ENCODE measurements around the gene RUNX3.

The RUNX3 gene

DNA sequence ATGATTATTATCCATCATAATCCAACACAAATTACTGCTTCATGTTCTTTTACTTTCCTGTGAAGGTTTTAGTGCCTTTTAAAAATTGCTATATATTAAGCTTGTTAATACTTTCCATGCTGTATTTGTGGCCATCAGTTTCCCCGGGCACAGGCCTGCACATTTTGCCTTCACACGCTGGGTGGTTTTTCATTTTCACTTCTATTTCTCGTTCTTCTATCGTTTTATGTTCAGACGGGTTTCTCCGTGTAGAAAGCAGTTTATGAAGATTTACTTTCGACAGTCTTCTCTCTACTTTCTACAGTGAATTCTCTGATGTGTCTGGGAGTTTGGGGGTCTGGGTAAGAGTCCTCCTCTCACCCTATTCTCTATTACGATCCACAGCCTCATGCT, 9.5 kb downstream of the RUNX3 start:
- no peak for DNase-seq
- H4K12ac ChIP-seq (ENCODE audit: low read depth, low read length) = no peak overlapping the region
- H3K9ac ChIP-seq (ENCODE audit: low read length) = no peak overlapping the region
- H2BK120ac ChIP-seq (ENCODE audit: insufficient read depth, low read length, poor library complexity) = no peak overlapping the region
- no peak overlapping the region for H3K18ac ChIP-seq (ENCODE audit: low read length)
- H3K79me1 ChIP-seq (ENCODE audit: low read length) = no peaks in the 10 kb centered on the region
- WGBS (ENCODE audit: extremely low coverage, insufficient coverage, insufficient read length) = no CpG with 5 or more reads among the region's 8 CpGs
- H3K27me3 ChIP-seq (ENCODE audit: insufficient read depth, low read length) = peaks cover 6% of the 10 kb centered on the region
- H3K23ac ChIP-seq (ENCODE audit: low read length) = no peak overlapping the region
- H2BK12ac ChIP-seq (ENCODE audit: low read length) = no peak overlapping the region
- no peak overlapping the region for H2BK5ac ChIP-seq (ENCODE audit: low read depth, low read length, poor library complexity)
- no peak overlapping the region for H2AK5ac ChIP-seq (ENCODE audit: low read length)
- no peaks in the 10 kb centered on the region for H3K36me3 ChIP-seq (ENCODE audit: control insufficient read depth in 1 of 2, insufficient read depth in 2 of 2, low read length in 2 of 2)
- no peaks in the 10 kb centered on the region for H3K79me2 ChIP-seq (ENCODE audit: control insufficient read depth, insufficient read depth, low read length, poor library complexity)
- no peak overlapping the region for H3K14ac ChIP-seq (ENCODE audit: low read length)
- H3K27ac ChIP-seq (ENCODE audit: low read depth, low read length) = no peak overlapping the region
- H3K4me3 ChIP-seq (ENCODE audit: low read depth, low read length) = no peak overlapping the region
- no peak overlapping the region for H4K91ac ChIP-seq (ENCODE audit: low read depth, low read length)
- no peak overlapping the region for H4K8ac ChIP-seq (ENCODE audit: low read depth, low read length)
- no peaks in the 10 kb centered on the region for H3K4me1 ChIP-seq (ENCODE audit: control insufficient read depth in 1 of 2, insufficient read depth in 2 of 2, low read length in 2 of 2)
- peaks cover 2% of the 10 kb centered on the region for H3K9me3 ChIP-seq (ENCODE audit: insufficient read depth, low read depth, low read length)
- H3K4ac ChIP-seq (ENCODE audit: low read depth, low read length) = no peak overlapping the region
- no peak overlapping the region for H2AFZ ChIP-seq (ENCODE audit: insufficient read depth, low read length, poor library complexity)
- H3K4me2 ChIP-seq (ENCODE audit: low read length) = no peak overlapping the region

DNA sequence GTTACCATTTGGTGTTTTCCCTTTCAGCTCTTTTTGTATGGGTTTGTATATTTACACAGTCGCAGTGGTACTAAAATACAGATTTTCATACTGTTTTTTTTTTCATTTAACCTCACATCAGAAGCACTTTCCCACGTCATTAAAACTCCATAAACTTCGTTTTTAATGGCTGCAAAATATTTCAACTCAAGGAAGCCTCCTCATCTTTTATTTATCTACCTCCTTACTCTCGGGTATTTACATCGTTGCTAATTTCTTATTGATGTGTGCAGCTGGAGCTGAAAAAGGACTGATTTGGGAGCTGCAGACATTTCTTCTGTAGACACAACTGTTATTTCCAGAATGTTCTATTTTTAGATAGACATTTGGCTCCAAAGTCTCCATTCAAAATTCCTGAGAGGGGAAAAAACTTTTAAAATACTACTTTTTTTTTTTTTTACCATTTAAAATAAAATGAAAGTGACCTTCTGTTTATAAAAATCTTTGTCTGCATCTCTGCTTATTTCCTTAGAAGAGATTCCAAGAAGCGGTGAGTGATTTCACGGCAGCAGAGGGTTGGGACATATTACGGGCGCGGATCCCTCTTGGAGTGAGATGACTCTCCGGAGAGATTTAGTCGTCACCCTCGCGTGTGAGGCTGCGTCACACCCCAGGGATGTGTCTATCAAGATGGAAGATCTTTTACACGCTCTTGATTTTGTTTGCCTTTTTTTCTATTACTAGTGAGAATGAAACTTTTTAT, 10.1 kb downstream of the RUNX3 start:
- H3K14ac ChIP-seq (ENCODE audit: low read length) = no peak overlapping the region
- H3K4me3 ChIP-seq (ENCODE audit: low read depth, low read length) = no peak overlapping the region
- no peak overlapping the region for H2AK5ac ChIP-seq (ENCODE audit: low read length)
- no peaks in the 10 kb centered on the region for H3K79me2 ChIP-seq (ENCODE audit: control insufficient read depth, insufficient read depth, low read length, poor library complexity)
- H3K27ac ChIP-seq (ENCODE audit: low read depth, low read length) = no peak overlapping the region
- peaks cover under 1% of the 10 kb centered on the region for H3K27me3 ChIP-seq (ENCODE audit: insufficient read depth, low read length)
- H3K4me2 ChIP-seq (ENCODE audit: low read length) = no peak overlapping the region
- H3K4ac ChIP-seq (ENCODE audit: low read depth, low read length) = no peak overlapping the region
- no peaks in the 10 kb centered on the region for H3K36me3 ChIP-seq (ENCODE audit: control insufficient read depth in 1 of 2, insufficient read depth in 2 of 2, low read length in 2 of 2)
- no peak overlapping the region for H4K12ac ChIP-seq (ENCODE audit: low read depth, low read length)
- no peak overlapping the region for H2AFZ ChIP-seq (ENCODE audit: insufficient read depth, low read length, poor library complexity)
- H4K91ac ChIP-seq (ENCODE audit: low read depth, low read length) = no peak overlapping the region
- H3K18ac ChIP-seq (ENCODE audit: low read length) = no peak overlapping the region
- peaks cover 2% of the 10 kb centered on the region for H3K9me3 ChIP-seq (ENCODE audit: insufficient read depth, low read depth, low read length)
- peak in 1 of 2 donors; percentile 76 for DNase-seq
- H3K9ac ChIP-seq (ENCODE audit: low read length) = no peak overlapping the region
- no peak overlapping the region for H2BK12ac ChIP-seq (ENCODE audit: low read length)
- WGBS (ENCODE audit: extremely low coverage, insufficient coverage, insufficient read length) = 100% methylated on average over 2 of the region's 16 CpGs
- H3K79me1 ChIP-seq (ENCODE audit: low read length) = no peaks in the 10 kb centered on the region
- H4K8ac ChIP-seq (ENCODE audit: low read depth, low read length) = no peak overlapping the region
- H3K4me1 ChIP-seq (ENCODE audit: control insufficient read depth in 1 of 2, insufficient read depth in 2 of 2, low read length in 2 of 2) = no peaks in the 10 kb centered on the region
- H3K23ac ChIP-seq (ENCODE audit: low read length) = no peak overlapping the region
- H2BK120ac ChIP-seq (ENCODE audit: insufficient read depth, low read length, poor library complexity) = no peak overlapping the region
- H2BK5ac ChIP-seq (ENCODE audit: low read depth, low read length, poor library complexity) = no peak overlapping the region

DNA sequence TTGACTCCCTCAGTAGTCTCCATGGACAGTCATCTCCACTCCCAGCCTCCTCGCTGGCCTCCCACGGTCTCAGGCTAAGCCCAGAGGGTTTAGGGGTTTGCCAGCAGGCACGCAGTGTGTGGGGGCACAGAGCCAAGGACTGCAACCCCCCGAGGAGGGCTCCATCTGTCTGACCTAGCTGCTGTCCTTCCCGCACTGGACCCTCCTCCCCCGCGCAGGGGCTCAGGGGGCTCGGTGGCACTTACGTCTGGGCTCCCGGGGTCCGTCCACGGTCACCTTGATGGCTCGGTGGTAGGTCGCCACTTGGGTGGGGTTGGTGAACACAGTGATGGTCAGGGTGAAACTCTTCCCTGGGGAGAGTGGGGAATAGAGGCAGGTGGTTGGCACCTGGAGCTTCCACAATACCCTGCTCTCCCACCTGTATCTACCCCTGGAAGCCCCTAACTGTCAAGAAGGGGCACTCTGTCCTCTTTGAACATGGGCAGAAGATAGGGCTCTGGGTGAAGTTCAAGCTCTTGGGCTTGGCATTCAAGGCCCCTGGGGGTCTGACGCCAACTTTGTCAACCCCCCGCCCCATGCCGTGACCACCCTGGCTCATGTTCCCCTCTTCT, 11.0 kb downstream of the RUNX3 start:
- Histone ChIP-seq H3K9me3 (ENCODE audit: insufficient read depth, low read depth, low read length) (peaks cover 2% of the 10 kb centered on the region), H3K4me1 (ENCODE audit: control insufficient read depth in 1 of 2, insufficient read depth in 2 of 2, low read length in 2 of 2) (no peaks in the 10 kb centered on the region), H2AK5ac (ENCODE audit: low read length) (no peak overlapping the region), H3K23ac (ENCODE audit: low read length) (no peak overlapping the region), H3K27me3 (ENCODE audit: insufficient read depth, low read length) (no peaks in the 10 kb centered on the region), H2BK5ac (ENCODE audit: low read depth, low read length, poor library complexity) (no peak overlapping the region), H2AFZ (ENCODE audit: insufficient read depth, low read length, poor library complexity) (no peak overlapping the region), H3K27ac (ENCODE audit: low read depth, low read length) (no peak overlapping the region), H4K8ac (ENCODE audit: low read depth, low read length) (no peak overlapping the region), H3K36me3 (ENCODE audit: control insufficient read depth in 1 of 2, insufficient read depth in 2 of 2, low read length in 2 of 2) (no peaks in the 10 kb centered on the region), H3K14ac (ENCODE audit: low read length) (no peak overlapping the region), H3K18ac (ENCODE audit: low read length) (no peak overlapping the region), H3K9ac (ENCODE audit: low read length) (no peak overlapping the region), H4K12ac (ENCODE audit: low read depth, low read length) (no peak overlapping the region), H2BK12ac (ENCODE audit: low read length) (no peak overlapping the region), H2BK120ac (ENCODE audit: insufficient read depth, low read length, poor library complexity) (no peak overlapping the region), H3K4ac (ENCODE audit: low read depth, low read length) (no peak overlapping the region), H3K79me1 (ENCODE audit: low read length) (no peaks in the 10 kb centered on the region), H3K4me3 (ENCODE audit: low read depth, low read length) (no peak overlapping the region), H3K79me2 (ENCODE audit: control insufficient read depth, insufficient read depth, low read length, poor library complexity) (no peaks in the 10 kb centered on the region), H4K91ac (ENCODE audit: low read depth, low read length) (no peak overlapping the region), H3K4me2 (ENCODE audit: low read length) (no peak overlapping the region)
- no peak for DNase-seq
- no CpG with 5 or more reads among the region's 17 CpGs for WGBS (ENCODE audit: extremely low coverage, insufficient coverage, insufficient read length)

- Histone ChIP-seq H4K91ac (ENCODE audit: low read depth, low read length) (no peak overlapping the region), H2AFZ (ENCODE audit: insufficient read depth, low read length, poor library complexity) (no peak overlapping the region), H2BK12ac (ENCODE audit: low read length) (no peak overlapping the region), H3K79me2 (ENCODE audit: control insufficient read depth, insufficient read depth, low read length, poor library complexity) (no peaks in the 10 kb centered on the region), H3K27ac (ENCODE audit: low read depth, low read length) (no peak overlapping the region), H3K79me1 (ENCODE audit: low read length) (no peaks in the 10 kb centered on the region), H3K18ac (ENCODE audit: low read length) (no peak overlapping the region), H3K9me3 (ENCODE audit: insufficient read depth, low read depth, low read length) (peaks cover 2% of the 10 kb centered on the region), H4K12ac (ENCODE audit: low read depth, low read length) (no peak overlapping the region), H3K9ac (ENCODE audit: low read length) (no peak overlapping the region), H3K4ac (ENCODE audit: low read depth, low read length) (no peak overlapping the region), H3K4me1 (ENCODE audit: control insufficient read depth in 1 of 2, insufficient read depth in 2 of 2, low read length in 2 of 2) (peaks cover 0 to 2% of the 10 kb centered on the region in 2 experiments), H2BK5ac (ENCODE audit: low read depth, low read length, poor library complexity) (no peak overlapping the region), H2BK120ac (ENCODE audit: insufficient read depth, low read length, poor library complexity) (no peak overlapping the region), H4K8ac (ENCODE audit: low read depth, low read length) (no peak overlapping the region), H3K23ac (ENCODE audit: low read length) (no peak overlapping the region), H2AK5ac (ENCODE audit: low read length) (no peak overlapping the region), H3K36me3 (ENCODE audit: control insufficient read depth in 1 of 2, insufficient read depth in 2 of 2, low read length in 2 of 2) (no peaks in the 10 kb centered on the region), H3K4me2 (ENCODE audit: low read length) (no peak overlapping the region), H3K14ac (ENCODE audit: low read length) (no peak overlapping the region), H3K27me3 (ENCODE audit: insufficient read depth, low read length) (no peaks in the 10 kb centered on the region), H3K4me3 (ENCODE audit: low read depth, low read length) (no peak overlapping the region)
- no peak for DNase-seq
- WGBS (ENCODE audit: extremely low coverage, insufficient coverage, insufficient read length) = no CpG with 5 or more reads among the region's 2 CpGs
Observed at GRCh38 chr1:24918370-24918769, 11.7 kb downstream of the RUNX3 start.

Measured in trophoblast cell (in vitro differentiated cells and primary cell).